ENCODE data around the gene ACSF2.
A peak's percentile ranks its signal among the peaks of the same experiment; 100 is the strongest.
"Not testable (repeated sequence)": the region's sequence is repeated elsewhere in the genome, so short reads cannot be mapped to it uniquely, and the experiment has no call there.

The ACSF2 gene

GRCh38 chr17:50414808-50415207 is 11.2 kb upstream of the ACSF2 start:
- no peak for TF ChIP-seq CTCF (conservative IDR thresholded peaks at IDR 0.05; ENCODE audit: low read depth, low read length)
- DNase-seq (ENCODE audit: low read depth): peak; percentile 46
- H3K4me3 ChIP-seq (ENCODE audit: low read depth, low read length): no peak overlapping the region

- not testable (repeated sequence) for DNase-seq (ENCODE audit: low read depth); H3K4me3 ChIP-seq (ENCODE audit: low read depth, low read length)
These were observed 6.4 kb upstream of the ACSF2 start for GRCh38 chr17:50419577-50419976.

DNA sequence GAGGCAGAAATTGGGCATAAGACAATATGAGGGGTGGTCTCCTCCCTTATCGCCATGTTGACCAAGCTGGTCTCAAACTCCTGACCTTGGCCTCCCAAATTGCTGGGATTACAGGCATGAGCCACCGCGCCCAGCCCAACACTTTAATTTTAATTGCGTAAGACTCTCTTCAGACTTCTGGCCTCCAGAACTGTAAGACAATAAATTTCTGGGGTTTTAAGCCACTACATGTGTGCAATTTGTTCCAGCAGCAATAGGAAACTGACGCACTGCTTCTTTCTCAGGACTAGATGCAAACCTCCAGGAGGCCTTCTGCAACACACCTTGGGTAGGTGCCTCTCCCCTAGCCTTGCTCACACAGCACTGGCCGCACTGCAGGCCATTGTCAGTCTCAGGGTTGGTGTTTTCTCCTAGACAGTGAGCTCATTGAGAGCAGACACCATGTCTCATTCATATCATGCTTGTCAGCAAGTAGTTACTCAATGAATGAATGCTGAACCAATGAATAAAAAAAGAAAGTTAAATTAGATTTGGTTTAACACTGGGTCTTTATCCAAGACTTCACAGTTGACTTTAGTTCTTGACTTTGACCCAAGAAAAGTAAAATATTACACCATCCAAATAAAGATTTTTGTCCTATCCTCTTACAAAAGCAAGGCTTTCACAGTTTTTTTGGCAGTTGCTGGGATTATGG is 5.5 kb upstream of the ACSF2 start:
- no peak overlapping the region for H3K4me3 ChIP-seq (ENCODE audit: low read depth, low read length)
- peak; percentile 22 for DNase-seq (ENCODE audit: low read depth)
- TF ChIP-seq CTCF (conservative IDR thresholded peaks at IDR 0.05; ENCODE audit: low read depth, low read length): no peak

DNA sequence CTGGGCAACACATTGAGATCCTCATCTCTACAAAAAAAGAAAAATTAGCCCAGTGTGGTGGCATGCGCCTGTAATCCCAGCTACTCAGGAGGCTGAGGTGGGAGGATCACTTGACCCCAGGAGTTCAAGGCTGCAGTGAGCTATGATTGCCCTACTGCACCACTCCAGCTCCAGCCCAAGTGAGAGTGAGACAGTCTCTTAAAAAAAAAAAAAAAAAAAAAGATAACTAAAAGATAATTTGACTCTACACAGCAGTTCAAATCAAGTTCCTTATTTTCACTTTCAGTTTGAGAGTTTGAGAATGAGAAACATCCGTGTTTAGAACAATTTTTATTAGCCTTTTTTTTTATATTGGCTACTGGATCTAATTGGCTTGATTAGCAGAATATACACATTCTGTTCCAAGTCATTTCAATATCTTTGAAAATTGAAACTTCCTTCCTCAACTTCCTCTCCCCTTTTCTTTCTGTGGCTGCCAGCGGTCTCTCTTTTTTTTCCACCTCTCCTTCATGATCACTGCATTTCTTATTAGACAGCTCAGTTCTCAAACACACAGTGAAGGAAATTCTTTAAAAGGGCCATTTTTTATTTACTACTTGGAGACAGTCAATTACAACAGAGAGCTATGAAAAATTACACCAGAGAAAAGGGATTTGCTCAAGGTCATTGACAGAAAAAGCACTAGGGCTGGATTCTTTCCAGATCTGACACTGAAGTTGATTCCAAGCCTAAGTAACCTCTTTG is 4.5 kb upstream of the ACSF2 start:
- no peak for TF ChIP-seq CTCF (conservative IDR thresholded peaks at IDR 0.05; ENCODE audit: low read depth, low read length)
- H3K4me3 ChIP-seq (ENCODE audit: low read depth, low read length): peak overlapping the region; percentile 36
- DNase-seq (ENCODE audit: low read depth): peak; percentile 60

- TF ChIP-seq CTCF (conservative IDR thresholded peaks at IDR 0.05; ENCODE audit: low read depth, low read length): no peak
- DNase-seq (ENCODE audit: low read depth): no peak
- H3K4me3 ChIP-seq (ENCODE audit: low read depth, low read length): no peak overlapping the region
These were observed 3.3 kb upstream of the ACSF2 start for GRCh38 chr17:50422738-50423137.

DNA sequence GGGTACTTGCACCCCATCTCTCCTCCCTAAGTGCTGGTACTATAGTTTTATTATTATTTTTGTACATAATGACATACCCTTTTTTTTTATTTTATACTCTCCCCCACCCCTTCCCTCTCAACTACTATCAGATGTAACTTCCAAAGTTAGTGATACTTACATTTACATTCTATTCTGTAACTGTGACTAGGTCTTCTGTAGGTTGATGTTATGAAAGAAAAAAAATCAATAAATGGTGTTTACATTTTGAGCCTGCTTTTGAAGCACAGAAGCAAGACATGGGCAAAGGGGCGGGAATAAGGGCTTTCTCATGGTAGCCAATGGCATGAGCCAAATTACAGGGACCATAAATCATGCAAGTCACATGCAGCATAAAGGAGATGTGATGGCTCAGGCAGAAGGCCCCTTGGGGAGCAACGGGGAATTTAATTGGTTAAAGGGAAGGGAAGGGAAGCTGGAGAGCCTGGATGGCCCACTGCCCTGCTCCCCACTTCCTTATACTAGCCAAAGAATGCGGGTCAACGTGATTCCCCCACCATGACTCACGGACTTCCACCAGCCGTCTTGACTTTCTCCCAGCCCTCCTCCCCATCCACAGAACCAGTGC is 2.4 kb upstream of the ACSF2 start:
- no peak for TF ChIP-seq CTCF (conservative IDR thresholded peaks at IDR 0.05; ENCODE audit: low read depth, low read length)
- peak; percentile 62 for DNase-seq (ENCODE audit: low read depth)
- no peak overlapping the region for H3K4me3 ChIP-seq (ENCODE audit: low read depth, low read length)

- no peak for DNase-seq (ENCODE audit: low read depth)
- no peak for TF ChIP-seq CTCF (conservative IDR thresholded peaks at IDR 0.05; ENCODE audit: low read depth, low read length)
- no peak overlapping the region for H3K4me3 ChIP-seq (ENCODE audit: low read depth, low read length)
These were observed 1.6 kb upstream of the ACSF2 start for GRCh38 chr17:50424246-50424995.
